GM12872 (cell line): ENCODE data around the gene KRTAP10-5.
"Not testable (repeated sequence)": the region's sequence is repeated elsewhere in the genome, so short reads cannot be mapped to it uniquely, and the experiment has no call there.

ENCODE experiments used
- TF ChIP-seq, protein P1 (sequence below): IDR thresholded peaks from 3 replicates; pipeline ENCODE4 v1.5.1; 2011; ENCODE audit warnings: low read depth, mild to moderate bottlenecking, low read length, moderate library complexity; ENCODE audit not compliant: insufficient read depth

The KRTAP10-5 gene

DNA sequence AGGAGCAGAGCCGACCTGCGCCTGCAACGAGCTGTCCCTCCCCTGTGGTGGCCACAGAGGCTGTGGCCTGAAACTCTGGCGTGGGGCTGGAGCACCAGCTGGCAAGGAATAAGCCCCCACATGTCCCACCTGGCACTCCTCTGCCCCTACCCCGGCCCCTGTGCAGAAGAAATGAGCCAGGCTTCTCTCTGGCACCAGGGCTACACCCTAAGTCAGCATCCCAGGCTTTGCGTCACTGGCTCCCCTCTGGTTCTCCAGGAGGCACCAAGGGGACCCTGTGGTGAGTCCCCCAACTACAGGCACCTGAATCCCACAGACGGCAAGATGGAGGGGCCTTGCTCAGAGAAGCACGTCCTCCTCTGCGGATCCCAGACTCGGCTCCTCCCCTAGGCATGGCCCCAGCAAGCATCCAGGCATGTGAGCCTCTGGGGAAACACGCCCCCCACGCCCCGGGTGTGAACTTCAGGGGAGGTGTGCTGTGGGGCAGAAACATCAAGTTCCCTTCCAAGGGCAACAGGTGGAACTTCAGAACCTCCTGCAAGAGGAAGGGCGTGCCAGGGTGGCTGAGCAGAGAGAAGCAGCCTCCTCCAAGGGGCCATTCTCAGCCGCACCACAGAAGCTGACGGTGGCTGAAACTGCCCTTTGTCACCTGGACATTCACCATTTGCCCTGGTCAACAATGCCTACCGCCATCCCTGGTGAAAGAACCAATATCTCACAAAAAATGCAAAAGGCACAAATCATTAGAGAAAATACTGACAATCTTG lies 22.9 kb upstream of the KRTAP10-5 start:
- TF ChIP-seq, protein P1, sequence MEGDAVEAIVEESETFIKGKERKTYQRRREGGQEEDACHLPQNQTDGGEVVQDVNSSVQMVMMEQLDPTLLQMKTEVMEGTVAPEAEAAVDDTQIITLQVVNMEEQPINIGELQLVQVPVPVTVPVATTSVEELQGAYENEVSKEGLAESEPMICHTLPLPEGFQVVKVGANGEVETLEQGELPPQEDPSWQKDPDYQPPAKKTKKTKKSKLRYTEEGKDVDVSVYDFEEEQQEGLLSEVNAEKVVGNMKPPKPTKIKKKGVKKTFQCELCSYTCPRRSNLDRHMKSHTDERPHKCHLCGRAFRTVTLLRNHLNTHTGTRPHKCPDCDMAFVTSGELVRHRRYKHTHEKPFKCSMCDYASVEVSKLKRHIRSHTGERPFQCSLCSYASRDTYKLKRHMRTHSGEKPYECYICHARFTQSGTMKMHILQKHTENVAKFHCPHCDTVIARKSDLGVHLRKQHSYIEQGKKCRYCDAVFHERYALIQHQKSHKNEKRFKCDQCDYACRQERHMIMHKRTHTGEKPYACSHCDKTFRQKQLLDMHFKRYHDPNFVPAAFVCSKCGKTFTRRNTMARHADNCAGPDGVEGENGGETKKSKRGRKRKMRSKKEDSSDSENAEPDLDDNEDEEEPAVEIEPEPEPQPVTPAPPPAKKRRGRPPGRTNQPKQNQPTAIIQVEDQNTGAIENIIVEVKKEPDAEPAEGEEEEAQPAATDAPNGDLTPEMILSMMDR: no peak

DNA sequence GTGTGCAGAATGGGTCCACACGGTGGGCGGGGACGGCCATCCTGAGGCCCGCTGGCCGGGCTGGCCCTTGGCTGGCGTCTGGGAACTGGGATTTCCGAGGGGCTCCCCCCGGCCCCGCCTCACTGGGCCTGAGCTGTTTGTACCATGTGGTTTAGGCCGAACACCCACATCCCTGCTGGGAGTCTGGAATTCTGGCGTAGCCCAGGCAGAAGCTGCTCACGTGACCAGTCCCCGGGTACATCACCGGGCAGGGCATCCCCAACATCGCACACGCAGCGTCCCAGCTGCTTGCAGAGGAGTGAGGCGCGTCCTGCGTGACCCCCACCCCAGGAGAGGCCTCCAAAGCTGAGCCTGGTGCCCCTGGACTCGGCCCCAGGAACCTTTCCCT lies 22.1 kb upstream of the KRTAP10-5 start:
- TF ChIP-seq, protein P1: no peak

DNA sequence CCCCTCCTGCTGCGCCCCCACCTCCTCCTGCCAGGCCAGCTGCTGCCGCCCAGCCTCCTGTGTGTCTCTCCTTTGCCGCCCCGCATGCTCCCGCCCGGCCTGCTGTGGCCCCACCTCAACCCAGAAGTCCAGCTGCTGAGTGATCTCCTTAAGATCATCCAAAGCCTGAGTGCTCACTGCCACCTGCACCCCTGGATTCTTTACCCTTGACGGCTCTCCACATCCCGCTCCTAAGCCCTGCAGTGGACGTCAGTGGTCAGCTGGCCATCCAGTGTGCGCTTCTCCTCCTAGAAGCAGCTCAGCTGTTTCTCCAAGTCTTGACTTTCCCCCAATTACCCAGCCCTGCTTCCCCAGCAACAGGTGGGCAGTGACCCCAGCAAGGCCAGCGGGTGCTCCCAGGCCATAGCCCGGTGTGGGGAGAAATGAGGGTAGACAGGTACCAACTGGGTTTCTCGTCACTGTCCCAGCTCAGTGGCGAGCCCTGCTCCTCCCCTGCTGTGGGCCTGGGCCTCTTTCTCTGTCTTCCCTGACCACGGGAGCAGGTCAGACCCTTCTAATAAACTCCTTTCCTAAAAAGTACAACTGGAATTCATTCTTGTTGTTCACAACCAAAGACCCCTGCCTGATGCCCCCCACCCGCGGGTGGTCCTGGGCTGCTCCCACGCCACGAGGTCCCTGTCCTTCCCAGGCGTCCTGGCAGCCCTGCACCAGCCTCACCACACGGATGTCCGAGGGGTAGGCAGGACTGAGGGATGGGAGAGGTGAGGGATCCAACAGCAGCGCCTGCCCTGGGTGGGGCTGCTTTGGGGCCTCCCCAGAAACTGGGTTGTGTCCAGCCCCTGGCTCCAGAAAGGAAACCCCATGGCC lies 21.4 kb upstream of the KRTAP10-5 start:
- TF ChIP-seq, protein P1: no peak

DNA sequence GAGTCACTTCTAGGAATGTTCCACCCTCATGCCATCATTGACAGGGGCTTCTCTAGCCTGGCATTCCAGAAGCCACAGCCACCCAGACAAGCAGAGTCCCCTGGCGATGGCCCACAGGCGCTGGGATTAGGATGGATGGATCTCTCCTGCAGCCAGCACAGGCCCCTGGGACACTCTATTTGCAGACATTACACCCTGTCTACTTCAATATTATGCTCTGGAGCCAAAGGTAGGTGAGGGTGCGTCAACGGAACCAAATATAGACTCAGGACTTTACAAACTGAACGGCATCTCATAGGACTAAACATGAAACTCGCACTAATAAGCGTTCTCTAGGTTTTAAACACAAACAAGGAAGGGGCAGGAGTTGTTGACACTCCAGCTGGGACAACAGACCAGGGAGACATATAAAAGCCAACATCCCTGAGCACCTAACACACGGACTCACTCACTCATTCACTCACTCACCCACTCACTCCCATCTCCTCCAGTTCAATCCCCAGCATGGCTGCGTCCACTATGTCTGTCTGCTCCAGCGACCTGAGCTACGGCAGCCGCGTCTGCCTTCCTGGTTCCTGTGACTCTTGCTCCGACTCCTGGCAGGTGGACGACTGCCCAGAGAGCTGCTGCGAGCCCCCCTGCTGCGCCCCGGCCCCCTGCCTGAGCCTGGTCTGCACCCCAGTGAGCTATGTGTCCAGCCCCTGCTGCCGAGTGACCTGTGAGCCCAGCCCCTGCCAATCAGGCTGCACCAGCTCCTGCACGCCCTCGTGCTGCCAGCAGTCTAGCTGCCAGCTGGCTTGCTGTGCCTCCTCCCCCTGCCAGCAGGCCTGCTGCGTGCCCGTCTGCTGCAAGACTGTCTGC lies 19.9 kb upstream of the KRTAP10-5 start, which contains the start of gene KRTAP10-7:
Gene KRTAP10-7, plus strand, starts transcription at position 480 of the 861 bp plus-strand sequence. Its CDS starts 25 bp downstream, at position 505.
- TF ChIP-seq, protein P1: not testable (repeated sequence)

DNA sequence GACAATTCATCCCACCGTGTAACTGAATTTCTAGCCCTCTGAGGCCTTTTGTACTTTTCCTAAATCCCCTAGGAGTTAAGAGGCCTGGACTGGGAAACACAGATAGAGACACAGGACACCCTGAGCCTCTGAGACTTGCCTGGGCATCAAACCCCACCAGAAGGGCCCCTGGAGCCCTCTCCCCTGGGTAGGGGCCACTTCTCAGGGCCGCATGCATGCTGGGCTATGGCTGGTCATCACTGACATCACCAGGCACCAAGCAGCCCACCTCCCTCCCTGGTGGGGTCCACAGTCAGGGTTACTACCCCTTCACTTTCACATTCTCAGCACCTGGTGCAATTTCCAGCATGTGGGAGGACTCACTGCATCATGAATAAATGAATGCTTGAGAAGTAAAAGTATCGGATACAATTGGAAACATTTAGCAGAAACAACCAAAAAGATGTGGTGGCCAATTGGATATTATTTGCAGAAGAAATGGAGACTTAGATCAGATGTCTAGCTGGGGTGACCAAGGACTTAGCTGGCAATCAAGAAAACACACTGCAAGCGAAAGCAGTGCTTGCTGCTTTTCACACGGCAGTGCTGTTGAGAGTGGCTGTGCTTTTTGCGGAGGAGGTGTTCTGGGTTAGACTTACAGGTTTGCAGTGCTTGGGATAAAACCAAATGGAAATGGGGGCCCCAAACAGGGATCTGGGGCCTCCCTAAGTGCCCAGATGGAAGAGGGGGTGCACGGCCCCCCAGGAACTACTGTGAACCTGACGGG lies 19.0 kb upstream of the KRTAP10-5 start:
- TF ChIP-seq, protein P1: no peak

DNA sequence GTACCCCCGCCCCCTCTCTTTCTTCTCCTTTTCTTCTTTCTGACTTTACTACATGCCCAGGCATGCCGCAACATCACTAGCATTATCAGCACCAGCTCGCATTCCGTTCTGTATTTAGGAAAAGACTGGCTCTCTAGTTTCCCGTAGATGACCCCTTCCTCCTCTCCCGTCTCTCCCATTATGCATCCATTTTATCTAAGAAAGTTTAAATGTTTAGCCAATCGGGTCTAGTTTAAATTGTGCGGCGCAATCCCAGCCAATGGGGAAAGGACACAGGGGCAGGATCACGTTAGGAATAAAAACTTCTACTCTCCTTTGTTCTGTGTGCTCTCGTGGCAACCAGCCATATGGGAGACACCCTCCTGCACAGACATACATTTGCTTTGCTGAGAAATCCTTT lies 17.7 kb upstream of the KRTAP10-5 start:
- TF ChIP-seq, protein P1: no peak
